Vagina (tissue), 2 donors: Measurements from ENCODE around the gene SRRD.

ENCODE experiments used
- CTCF ChIP-seq, 3 experiments: fragments of 450-650 bp in 2 of 3; fragments of 200-600 bp in 1 of 3; sonication (generic) in 1 of 3; IDR thresholded peaks; one replicate each; pipeline ENCODE4 v1.5.1; 2017 to 2019; ENCODE audit warnings: antibody characterized with exemption in 3 of 3, mild to moderate bottlenecking in 2 of 3, moderate library complexity in 2 of 3
- POLR2A ChIP-seq, 2 donors: fragments of 450-650 bp; IDR thresholded peaks; one replicate each; pipeline ENCODE4 v1.6.1; 2017; ENCODE audit warnings: antibody characterized with exemption in 2 of 2, mild to moderate bottlenecking in 2 of 2, moderate library complexity in 2 of 2
- POLR2AphosphoS5 ChIP-seq, 2 donors: sonication (generic); formaldehyde crosslinking; IDR thresholded peaks; one replicate each; pipeline ENCODE4 v1.9.0; 2017; ENCODE audit warnings: antibody characterized with exemption in 2 of 2, mild to moderate bottlenecking in 2 of 2, low read depth in 1 of 2; ENCODE audit not compliant: insufficient read depth in 1 of 2

GRCh38 chr22:26460202-26460601 is 23.5 kb upstream of the SRRD start:
- TF ChIP-seq CTCF (IDR thresholded peaks at IDR 0.05): no peak
- no peak for TF ChIP-seq POLR2A (IDR thresholded peaks at IDR 0.05)
- no peak for TF ChIP-seq POLR2AphosphoS5 (IDR thresholded peaks at IDR 0.05; ENCODE audit: insufficient read depth in 1 of 2, low read depth in 1 of 2)
